Measurements from ENCODE around the gene CAST. TPM values are rescaled to one million over a fixed set of nuclear protein-coding genes. Genes with fewer than 3 reads are reported as not detected.

The CAST gene, protein sequence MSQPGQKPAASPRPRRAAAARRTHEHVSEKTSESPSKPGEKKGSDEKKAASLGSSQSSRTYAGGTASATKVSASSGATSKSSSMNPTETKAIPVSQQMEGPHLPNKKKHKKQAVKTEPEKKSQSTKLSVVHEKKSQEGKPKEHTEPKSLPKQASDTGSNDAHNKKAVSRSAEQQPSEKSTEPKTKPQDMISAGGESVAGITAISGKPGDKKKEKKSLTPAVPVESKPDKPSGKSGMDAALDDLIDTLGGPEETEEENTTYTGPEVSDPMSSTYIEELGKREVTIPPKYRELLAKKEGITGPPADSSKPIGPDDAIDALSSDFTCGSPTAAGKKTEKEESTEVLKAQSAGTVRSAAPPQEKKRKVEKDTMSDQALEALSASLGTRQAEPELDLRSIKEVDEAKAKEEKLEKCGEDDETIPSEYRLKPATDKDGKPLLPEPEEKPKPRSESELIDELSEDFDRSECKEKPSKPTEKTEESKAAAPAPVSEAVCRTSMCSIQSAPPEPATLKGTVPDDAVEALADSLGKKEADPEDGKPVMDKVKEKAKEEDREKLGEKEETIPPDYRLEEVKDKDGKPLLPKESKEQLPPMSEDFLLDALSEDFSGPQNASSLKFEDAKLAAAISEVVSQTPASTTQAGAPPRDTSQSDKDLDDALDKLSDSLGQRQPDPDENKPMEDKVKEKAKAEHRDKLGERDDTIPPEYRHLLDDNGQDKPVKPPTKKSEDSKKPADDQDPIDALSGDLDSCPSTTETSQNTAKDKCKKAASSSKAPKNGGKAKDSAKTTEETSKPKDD
- 177 and 230 TPM in 2 replicates for total RNA-seq

DNA sequence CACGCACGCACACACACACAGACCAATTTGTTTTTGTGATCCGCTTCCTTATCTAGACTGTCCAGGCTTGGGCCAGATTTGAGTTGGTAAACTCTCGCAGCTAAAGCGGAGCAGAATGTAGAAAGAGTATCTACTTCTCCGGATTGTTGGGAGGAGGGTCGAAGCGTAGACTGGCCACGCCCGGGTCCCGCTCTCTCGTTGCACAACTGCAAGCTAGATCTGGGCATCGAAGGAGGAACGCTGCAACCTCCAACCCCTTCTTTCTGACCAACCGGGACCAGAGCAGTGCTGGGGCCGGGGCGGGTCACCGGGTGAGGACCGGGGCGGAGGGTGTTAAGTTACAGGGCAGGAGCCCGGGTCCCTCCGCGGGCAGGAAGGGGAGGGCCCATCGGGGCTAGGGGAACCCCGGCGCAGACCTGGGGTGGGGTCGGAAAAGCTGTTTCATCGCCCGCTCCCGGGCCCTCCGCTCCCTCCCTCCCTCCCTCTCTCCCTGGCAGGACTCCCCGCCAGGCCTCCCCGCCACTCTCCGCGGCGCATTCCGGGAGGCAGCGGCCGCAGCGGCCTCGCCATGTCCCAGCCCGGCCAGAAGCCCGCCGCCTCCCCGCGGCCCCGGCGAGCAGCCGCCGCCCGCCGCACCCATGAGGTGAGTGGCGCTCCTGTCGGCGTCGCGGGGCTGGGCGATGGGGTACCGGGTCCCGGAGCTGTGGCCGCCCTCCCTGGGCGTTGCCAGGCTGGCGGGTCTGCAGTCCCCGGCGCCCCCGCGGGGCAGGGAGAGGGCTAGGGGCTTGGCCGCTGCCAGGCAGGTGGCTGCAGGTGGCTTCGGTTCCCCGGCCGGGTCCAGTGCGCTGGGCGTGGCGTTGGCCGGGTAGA lies at the start of gene CAST:
CAST (plus strand) TSS at position 522 of the 870 bp plus-strand sequence; CDS start at position 569, 47 bp downstream.

Other genes starting within 250 kb of the CAST start
- gene PCSK1, start 229.1 kb upstream of the CAST start, total RNA-seq, result 0.81 and 2.2 TPM in 2 replicates
- 37.6 and 45.7 TPM in 2 replicates for gene ERAP1, start 145.6 kb downstream of the CAST start, total RNA-seq
- 52.2 and 65.5 TPM in 2 replicates for gene ERAP2, start 214.1 kb downstream of the CAST start, total RNA-seq